DOHH2 (cell line): ENCODE results near the gene CFAP74.

Source experiments
- H3F3A ChIP-seq: fragments of 200-600 bp; sonication (generic), shearing (Covaris generic); 2 replicates; pipeline ENCODE4 v1.6.0; 2016; ENCODE audit warnings: antibody characterized with exemption, mild to moderate bottlenecking; ENCODE audit not compliant: control insufficient read depth, insufficient read depth
- H3K27ac ChIP-seq: fragments of 200-600 bp; sonication (generic); 2 replicates; pipeline ENCODE4 v1.5.1; 2014; ENCODE audit warnings: low read depth, mild to moderate bottlenecking, low read length, moderate library complexity
- H3K27me3 ChIP-seq: fragments of 200-600 bp; sonication (generic); 2 replicates; pipeline ENCODE4 v1.6.1; 2014; ENCODE audit warnings: mild to moderate bottlenecking, low read length, mixed read lengths; ENCODE audit not compliant: control insufficient read depth
- H3K36me3 ChIP-seq: fragments of 200-600 bp; sonication (generic); 2 replicates; pipeline ENCODE4 v1.6.1; 2014; ENCODE audit warnings: mild to moderate bottlenecking, low read length, moderate library complexity, mixed read lengths; ENCODE audit not compliant: control insufficient read depth
- H3K4me1 ChIP-seq: fragments of 200-600 bp; sonication (generic); 2 replicates; pipeline ENCODE4 v1.6.1; 2014; ENCODE audit warnings: mild to moderate bottlenecking, low read length, mixed read lengths; ENCODE audit not compliant: control insufficient read depth
- H3K4me2 ChIP-seq: fragments of 200-600 bp; sonication (generic); 2 replicates; pipeline ENCODE4 v1.6.0; 2014; ENCODE audit warnings: mild to moderate bottlenecking, low read length, moderate library complexity
- H3K4me3 ChIP-seq: fragments of 200-600 bp; sonication (generic); 2 replicates; pipeline ENCODE4 v1.5.1; 2014; ENCODE audit warnings: mild to moderate bottlenecking, low read length, mixed read lengths
- H3K79me2 ChIP-seq: fragments of 200-600 bp; sonication (generic); 2 replicates; pipeline ENCODE4 v1.6.1; 2014; ENCODE audit warnings: mild to moderate bottlenecking, low read length, mixed read lengths; ENCODE audit not compliant: control insufficient read depth
- H3K9me2 ChIP-seq: fragments of 200-600 bp; sonication (generic); replicated peaks from 2 replicates; pipeline ENCODE4 v1.6.1; 2014; ENCODE audit warnings: mild to moderate bottlenecking, low read length, mixed read lengths; ENCODE audit not compliant: control insufficient read depth
- H3K9me3 ChIP-seq: fragments of 200-600 bp; sonication (generic); 2 replicates; pipeline ENCODE4 v1.6.1; 2014; ENCODE audit warnings: antibody characterized with exemption, low read length, mixed read lengths; ENCODE audit not compliant: control insufficient read depth, insufficient read depth
- H4K20me1 ChIP-seq: fragments of 200-600 bp; sonication (generic); 2 replicates; pipeline ENCODE4 v1.6.0; 2014; ENCODE audit warnings: low read depth, mild to moderate bottlenecking, antibody characterized with exemption, low read length, moderate library complexity; ENCODE audit not compliant: control insufficient read depth, insufficient read depth
- CTCF ChIP-seq: fragments of 200-600 bp; sonication (generic); IDR thresholded peaks from one replicate; pipeline ENCODE4 v1.5.1; 2014; ENCODE audit warnings: antibody characterized with exemption, mild to moderate bottlenecking, low read depth, low read length; ENCODE audit not compliant: poor library complexity, severe bottlenecking
- EZH2phosphoT487 ChIP-seq: fragments of 200-600 bp; sonication (generic); IDR thresholded peaks from 2 replicates; pipeline ENCODE4 v1.6.1; 2017; ENCODE audit warnings: borderline replicate concordance, mild to moderate bottlenecking, antibody characterized with exemption, low read length, moderate library complexity, mixed read lengths

Gene CFAP74

DNA sequence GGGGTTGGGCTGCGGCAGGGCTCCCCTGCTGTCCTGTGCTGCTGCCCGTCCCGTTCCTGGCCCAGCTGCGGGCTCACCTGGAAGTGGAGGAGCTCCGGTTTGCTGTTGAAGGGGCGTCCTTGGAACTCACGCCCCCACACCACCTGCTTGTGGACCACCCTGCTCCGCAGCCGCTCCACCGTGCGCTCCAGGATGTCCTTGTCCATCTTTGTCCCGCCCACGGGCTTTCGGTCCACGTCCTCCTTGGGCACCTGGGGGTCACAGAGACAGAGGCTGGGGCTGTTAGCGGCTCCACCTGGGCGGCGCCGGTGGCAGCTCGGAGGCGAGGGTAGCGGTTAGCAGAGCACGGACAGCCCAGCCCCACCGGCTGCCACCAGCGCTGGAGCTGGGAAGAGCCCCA, 38.8 kb downstream of the CFAP74 start:
- Histone ChIP-seq H3K4me2 (no peak overlapping the region), H3K4me1 (no peaks in the 10 kb centered on the region), H4K20me1 (no peaks in the 10 kb centered on the region), H3K9me2 (no peaks in the 10 kb centered on the region), H3K36me3 (no peaks in the 10 kb centered on the region), H3K79me2 (no peaks in the 10 kb centered on the region), H3K9me3 (peaks cover 3% of the 10 kb centered on the region; the same call in 1 of the 2 replicates), H3F3A (no peaks in the 10 kb centered on the region), H3K27ac (no peak overlapping the region), H3K4me3 (no peak overlapping the region), H3K27me3 (no peaks in the 10 kb centered on the region)
- no peak for TF ChIP-seq CTCF
- no peak for TF ChIP-seq EZH2phosphoT487

GRCh38 chr1:1963570-1963969, 40.0 kb downstream of the CFAP74 start:
- Histone ChIP-seq H3K36me3 (no peaks in the 10 kb centered on the region), H3K4me3 (no peak overlapping the region), H3K4me2 (no peak overlapping the region), H3F3A (no peaks in the 10 kb centered on the region), H4K20me1 (no peaks in the 10 kb centered on the region), H3K27ac (no peak overlapping the region), H3K9me3 (no peaks in the 10 kb centered on the region), H3K9me2 (no peaks in the 10 kb centered on the region), H3K4me1 (no peaks in the 10 kb centered on the region), H3K27me3 (no peaks in the 10 kb centered on the region), H3K79me2 (no peaks in the 10 kb centered on the region)
- TF ChIP-seq EZH2phosphoT487 (no peak), CTCF (no peak)

GRCh38 chr1:1962752-1963151, 40.8 kb downstream of the CFAP74 start:
- Histone ChIP-seq H3F3A (no peaks in the 10 kb centered on the region), H4K20me1 (no peaks in the 10 kb centered on the region), H3K4me1 (no peaks in the 10 kb centered on the region), H3K79me2 (no peaks in the 10 kb centered on the region), H3K9me3 (no peaks in the 10 kb centered on the region), H3K4me2 (no peak overlapping the region), H3K9me2 (no peaks in the 10 kb centered on the region), H3K36me3 (no peaks in the 10 kb centered on the region), H3K27me3 (no peaks in the 10 kb centered on the region), H3K27ac (no peak overlapping the region), H3K4me3 (no peak overlapping the region)
- TF ChIP-seq EZH2phosphoT487 (no peak), CTCF (no peak)
